Right hindlimb (tissue), 1 donor: ENCODE measurements around the gene MTF1.
"Not testable (repeated sequence)": the region's sequence is repeated elsewhere in the genome, so short reads cannot be mapped to it uniquely, and the experiment has no call there.

Source experiments
- DNase-seq: peaks from one replicate; pipeline ENCODE4 v3.0.0-alpha.2; 2018

MTF1 gene

GRCh38 chr1:37859507-37860345 lies at the start of gene MTF1:
TSS of gene MTF1 (minus strand) at chr1:37859592. CDS start at chr1:37857658, 1,934 bp downstream.
- peak; percentile 98 for DNase-seq

GRCh38 chr1:37908531-37908930 lies 49.1 kb upstream of the MTF1 start:
- DNase-seq: not testable (repeated sequence)

- DNase-seq: not testable (repeated sequence)
Observed at GRCh38 chr1:37907416-37908125, 48.2 kb upstream of the MTF1 start.

- DNase-seq: not testable (repeated sequence)
Observed at GRCh38 chr1:37906591-37906990, 47.2 kb upstream of the MTF1 start.

GRCh38 chr1:37905727-37906126 lies 46.3 kb upstream of the MTF1 start:
- no peak for DNase-seq

GRCh38 chr1:37903921-37904320 lies 44.5 kb upstream of the MTF1 start:
- not testable (repeated sequence) for DNase-seq

GRCh38 chr1:37902983-37903382 lies 43.6 kb upstream of the MTF1 start:
- DNase-seq: no peak

GRCh38 chr1:37901893-37902225 lies 42.5 kb upstream of the MTF1 start:
- DNase-seq: no peak

- DNase-seq: no peak
Observed at GRCh38 chr1:37901191-37901892, 42.0 kb upstream of the MTF1 start.

- DNase-seq: not testable (repeated sequence)
Observed at GRCh38 chr1:37897563-37897962, 38.2 kb upstream of the MTF1 start.

- no peak for DNase-seq
Observed at GRCh38 chr1:37893673-37894072, 34.3 kb upstream of the MTF1 start.

- no peak for DNase-seq
Observed at GRCh38 chr1:37892151-37893047, 33.0 kb upstream of the MTF1 start.

GRCh38 chr1:37890378-37891014 lies 31.1 kb upstream of the MTF1 start:
- no peak for DNase-seq

GRCh38 chr1:37888022-37888700 lies 28.8 kb upstream of the MTF1 start:
- no peak for DNase-seq

GRCh38 chr1:37884145-37884544 lies 24.8 kb upstream of the MTF1 start:
- no peak for DNase-seq

GRCh38 chr1:37883671-37884070 lies 24.3 kb upstream of the MTF1 start:
- DNase-seq: no peak

GRCh38 chr1:37879865-37880264 lies 20.5 kb upstream of the MTF1 start:
- DNase-seq: no peak

- no peak for DNase-seq
Observed at GRCh38 chr1:37878071-37878470, 18.7 kb upstream of the MTF1 start.

- no peak for DNase-seq
Observed at GRCh38 chr1:37875833-37876232, 16.4 kb upstream of the MTF1 start.

- DNase-seq: no peak
Observed at GRCh38 chr1:37872692-37873091, 13.3 kb upstream of the MTF1 start.

GRCh38 chr1:37868466-37868865 lies 9.1 kb upstream of the MTF1 start:
- DNase-seq: no peak
